ENCODE data around the gene TRAM1L1.

TRAM1L1 gene

GRCh38 chr4:117084866-117085701 lies at the start of gene TRAM1L1:
TRAM1L1 (minus strand) TSS chr4:117085576; CDS start chr4:117085393, 183 bp downstream.
- no peak for DNase-seq

DNA sequence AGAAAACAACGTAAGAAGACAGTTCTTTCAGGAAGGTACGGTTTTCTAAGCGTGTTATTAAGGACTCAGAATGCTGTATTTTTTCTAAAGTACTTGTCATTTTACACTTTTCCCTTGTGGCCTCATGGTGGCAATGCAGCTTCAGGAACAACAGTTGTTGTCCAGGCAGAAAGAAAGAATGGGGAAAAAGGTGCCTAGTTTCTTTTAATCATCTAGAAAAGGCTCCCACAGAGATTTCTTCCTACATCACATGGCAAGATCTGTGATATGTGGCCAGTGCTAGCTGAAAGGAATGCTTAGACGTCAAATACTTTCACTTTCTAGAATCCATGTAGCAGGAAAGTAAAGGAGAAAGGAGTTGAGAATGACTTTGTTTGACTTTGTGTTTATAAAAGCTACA lies 49.0 kb upstream of the TRAM1L1 start:
- peak; percentile 18 for DNase-seq

DNA sequence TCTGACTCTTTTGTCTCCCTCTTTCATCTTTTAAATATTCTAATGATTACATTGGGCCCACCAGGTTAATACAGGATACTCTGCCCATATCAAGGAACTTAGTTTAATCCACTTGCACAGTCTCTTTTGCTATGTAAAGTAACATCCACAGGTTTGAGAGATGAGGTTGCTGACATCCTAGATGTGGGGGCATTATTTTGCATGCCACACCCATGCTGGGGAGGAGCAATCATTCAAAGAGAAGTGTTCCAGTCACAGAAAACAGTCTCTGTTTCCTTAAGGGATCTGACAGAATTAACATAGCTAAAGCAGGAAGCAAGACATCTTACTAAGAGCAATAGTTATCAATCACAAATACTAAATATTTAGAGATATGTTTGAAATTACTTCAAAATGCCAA lies 11.5 kb upstream of the TRAM1L1 start:
- no peak for DNase-seq

GRCh38 chr4:117096462-117096861 lies 11.1 kb upstream of the TRAM1L1 start:
- DNase-seq: no peak

GRCh38 chr4:117093571-117093970 lies 8.2 kb upstream of the TRAM1L1 start:
- no peak for DNase-seq

DNA sequence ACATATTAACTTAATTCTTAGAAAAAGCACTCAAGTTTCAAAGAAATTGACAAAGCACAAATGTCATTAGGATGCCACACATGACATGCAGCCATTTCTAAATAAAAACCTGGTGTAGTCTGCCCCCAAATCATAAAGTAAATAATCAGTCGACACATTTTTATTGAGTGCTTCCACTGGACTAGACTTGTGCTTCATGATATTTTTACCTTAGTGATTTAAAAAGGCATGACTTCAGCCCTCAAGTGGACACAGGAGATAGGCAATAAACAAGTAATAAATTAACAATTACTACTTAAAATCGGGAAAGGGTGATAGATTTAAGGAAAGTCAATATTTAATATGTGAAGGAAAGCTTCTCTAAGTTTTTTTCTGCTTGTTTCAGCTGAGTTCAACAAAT lies 7.6 kb downstream of the TRAM1L1 start:
- no peak for DNase-seq

- DNase-seq: no peak
These were observed 17.3 kb downstream of the TRAM1L1 start for GRCh38 chr4:117068120-117068519.

DNA sequence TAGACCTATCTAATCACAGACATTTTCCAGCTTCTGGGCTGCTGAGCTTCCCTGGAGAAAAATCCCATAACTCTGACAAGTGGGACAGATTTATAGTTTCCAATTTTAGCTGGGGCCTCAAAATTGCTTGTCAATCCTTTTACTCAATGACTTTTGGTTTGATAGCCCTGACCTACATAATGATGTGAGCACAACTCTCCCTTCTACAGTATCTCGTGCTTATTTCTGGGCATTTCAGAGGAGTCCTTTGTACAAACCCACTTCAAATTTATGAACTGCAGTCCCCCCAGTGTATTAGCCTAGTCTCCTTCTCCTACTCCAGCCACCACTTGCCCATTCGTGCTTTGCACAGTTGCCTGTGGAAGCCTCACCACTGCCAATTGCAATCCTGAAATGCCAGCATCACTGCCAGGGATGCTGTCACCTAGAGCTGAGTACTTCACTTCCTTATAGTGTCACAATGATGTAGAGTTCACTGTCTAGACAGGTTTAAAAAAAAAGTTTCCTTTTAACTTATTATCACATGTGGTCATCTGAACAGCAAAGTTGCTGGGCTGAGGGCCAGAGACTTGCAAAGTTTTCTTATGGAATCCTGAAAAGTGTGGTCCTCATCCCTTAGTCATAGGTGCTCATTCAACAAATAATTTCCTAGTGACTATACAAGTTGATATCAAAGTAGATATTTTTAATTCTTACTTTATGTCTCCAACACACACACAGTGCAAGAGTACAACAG lies 21.2 kb downstream of the TRAM1L1 start:
- DNase-seq: no peak

GRCh38 chr4:117042962-117043361 lies 42.4 kb downstream of the TRAM1L1 start:
- no peak for DNase-seq
